Stimulated activated CD4-positive, alpha-beta T cell treated with anti-CD3 and anti-CD28 coated beads, TNF-alpha, amount 100 ng/mL, for 4 hours (primary cell): ENCODE measurements around the gene MINDY4.
"Not testable (repeated sequence)": the region's sequence is repeated elsewhere in the genome, so short reads cannot be mapped to it uniquely, and the experiment has no call there.

ENCODE experiments used
- DNase-seq, 3 experiments: peaks; one replicate each; pipeline ENCODE4 v3.0.0-alpha.2; 2020; ENCODE audit warnings: low read depth in 3 of 3

Gene MINDY4

DNA sequence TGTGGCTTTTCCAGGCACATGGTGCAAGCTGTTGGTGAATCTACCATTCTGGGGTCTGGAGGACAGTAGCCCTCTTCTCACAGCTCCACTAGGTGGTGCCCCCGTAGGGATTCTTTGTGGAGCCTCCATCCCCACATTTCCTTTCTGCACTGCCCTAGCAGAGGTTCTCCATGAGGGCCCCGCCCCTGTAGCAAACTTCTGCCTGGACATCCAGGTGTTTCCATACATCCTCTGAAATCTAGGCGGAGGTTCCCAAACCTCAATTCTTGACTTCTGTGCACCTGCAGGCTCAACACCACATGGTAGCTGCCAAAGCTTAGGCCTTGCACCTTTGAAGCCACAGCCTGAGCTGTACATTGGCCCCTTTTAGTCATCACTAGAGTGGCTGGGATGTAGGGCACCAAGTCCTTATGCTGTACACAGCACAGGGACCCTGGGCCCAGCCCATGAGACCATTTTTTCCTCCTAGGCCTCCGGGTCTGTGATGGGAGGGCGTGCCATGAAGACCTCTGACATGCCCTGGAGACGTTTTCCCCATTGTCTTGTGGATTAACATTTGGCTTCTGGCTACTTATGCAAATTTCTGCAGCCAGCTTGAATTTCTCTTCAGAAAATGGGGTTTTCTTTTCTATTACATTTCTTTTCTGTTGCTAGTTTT, 62.9 kb downstream of the MINDY4 start:
- not testable (repeated sequence) for DNase-seq

DNA sequence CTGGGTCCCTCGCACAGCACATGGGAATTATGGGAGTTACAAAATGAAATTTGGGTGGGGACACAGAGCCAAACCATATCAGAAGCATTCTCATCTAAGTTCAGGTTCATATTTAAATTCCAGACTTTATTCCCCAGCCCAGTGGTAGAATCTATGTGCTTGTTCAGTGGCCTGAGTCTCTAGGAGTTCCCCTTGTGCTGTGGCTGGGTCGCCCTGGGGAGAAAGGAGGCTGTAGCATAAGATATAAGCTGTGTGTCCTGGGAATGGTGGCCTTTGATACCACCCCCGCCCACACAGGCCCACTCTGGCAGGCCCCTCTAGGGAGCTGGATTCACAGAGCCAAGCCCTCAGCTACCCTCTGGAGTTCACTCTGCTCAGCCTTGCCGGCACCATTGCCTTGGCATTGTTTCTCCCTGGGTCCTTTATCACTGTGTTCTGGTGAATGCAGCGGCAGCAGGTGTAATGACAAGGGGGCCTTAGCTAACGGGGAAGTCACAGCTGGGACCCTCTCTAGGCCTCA, 64.2 kb downstream of the MINDY4 start:
- no peak for DNase-seq

DNA sequence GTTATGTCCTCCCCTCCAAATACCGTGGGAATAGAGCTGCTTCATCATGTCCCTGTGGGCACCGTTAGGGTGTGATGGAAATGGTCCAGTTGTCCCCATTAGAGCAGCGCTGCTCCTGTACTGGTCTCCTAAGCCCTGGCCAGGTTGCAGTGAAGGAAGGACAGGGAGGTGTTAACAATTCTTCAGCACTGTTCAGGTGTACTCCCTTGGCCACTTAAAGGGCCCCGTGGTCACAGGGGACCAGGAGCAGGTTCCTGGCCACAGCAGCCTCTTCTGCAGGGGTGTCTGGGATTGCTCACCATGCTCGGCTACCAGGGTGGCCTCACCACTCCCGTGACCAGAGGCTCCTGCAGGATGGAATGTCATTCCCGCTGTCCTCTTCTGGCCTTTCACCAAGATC, 65.8 kb downstream of the MINDY4 start:
- no peak for DNase-seq

DNA sequence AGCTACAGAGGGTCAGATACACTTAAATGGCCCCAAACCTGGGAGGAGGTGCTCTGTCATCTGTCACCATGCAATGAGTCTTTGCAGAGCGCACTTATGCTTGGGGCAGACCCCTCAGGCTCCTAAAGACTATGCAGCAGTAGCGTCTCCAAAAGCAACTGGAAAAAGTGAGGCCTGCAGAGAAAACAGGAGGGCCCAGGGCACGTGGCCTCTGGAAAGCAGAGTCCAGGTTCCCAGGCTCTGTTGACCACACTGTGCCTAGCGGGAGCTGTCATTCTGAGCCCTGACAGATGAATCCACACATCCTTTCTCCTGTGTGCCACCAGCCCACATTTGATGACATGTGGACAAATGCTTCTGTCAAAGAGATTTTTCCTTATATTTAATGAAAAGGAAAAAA, 66.4 kb downstream of the MINDY4 start:
- no peak for DNase-seq

DNA sequence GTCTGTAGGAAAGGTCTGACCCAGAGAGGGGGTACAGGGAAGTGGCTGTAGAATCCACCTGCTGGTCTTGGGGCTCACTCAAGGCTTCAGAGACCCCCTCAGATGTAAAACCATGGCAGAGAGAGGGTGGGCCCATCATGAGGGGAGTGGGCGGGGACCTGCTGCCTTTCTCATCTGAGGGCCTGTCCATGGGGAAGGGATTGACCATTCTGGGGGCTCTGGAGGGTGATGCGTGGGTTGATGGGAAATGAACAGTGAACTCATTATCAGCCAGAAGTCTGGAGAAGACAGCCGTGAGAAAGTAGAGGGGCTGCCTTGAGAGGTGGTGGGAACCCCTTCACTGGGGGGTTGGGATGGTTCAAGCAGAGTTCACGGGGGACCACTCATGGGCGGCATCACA, 66.8 kb downstream of the MINDY4 start:
- DNase-seq: no peak

DNA sequence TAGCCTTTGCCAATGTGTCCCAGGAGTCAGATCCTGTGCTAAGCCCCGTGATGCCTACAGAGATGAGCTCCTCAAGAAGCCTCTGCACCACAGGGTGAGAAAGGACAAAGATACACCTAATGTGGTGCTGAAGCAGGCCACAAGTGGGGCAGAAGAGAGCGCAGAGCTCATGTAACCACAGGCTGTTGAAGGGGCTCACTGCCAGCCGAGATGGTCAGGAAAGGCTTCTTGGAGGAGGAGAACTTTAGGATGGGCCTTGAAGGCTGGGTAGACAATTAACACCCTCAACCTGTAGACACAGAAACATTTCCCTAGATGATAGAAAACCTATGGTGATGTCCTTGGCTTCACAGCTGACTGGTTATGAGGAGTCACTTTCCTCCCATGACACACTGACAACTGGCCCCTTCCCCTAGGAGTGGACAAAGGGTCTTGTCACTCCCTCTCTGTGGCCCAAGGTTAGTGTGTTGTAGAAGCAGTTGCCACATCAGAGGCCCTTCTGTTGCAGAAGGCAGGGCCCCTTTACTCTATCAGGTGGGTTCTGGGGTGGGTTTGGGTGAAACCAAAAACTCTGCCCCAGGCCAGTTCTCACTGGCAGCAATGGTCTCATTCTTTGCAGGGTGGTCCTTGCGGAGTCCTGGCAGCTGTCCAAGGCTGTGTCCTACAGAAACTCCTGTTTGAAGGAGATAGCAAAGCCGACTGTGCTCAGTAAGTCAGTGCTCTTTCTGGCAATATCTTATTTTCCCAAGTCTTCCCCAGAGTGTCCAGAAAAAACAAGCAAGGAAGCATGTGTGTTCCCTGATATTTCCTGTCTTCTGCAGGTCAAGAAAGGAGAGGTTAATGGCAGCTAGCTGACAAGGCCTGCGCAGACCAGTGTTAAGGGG, 69.2 kb downstream of the MINDY4 start:
- DNase-seq: no peak

DNA sequence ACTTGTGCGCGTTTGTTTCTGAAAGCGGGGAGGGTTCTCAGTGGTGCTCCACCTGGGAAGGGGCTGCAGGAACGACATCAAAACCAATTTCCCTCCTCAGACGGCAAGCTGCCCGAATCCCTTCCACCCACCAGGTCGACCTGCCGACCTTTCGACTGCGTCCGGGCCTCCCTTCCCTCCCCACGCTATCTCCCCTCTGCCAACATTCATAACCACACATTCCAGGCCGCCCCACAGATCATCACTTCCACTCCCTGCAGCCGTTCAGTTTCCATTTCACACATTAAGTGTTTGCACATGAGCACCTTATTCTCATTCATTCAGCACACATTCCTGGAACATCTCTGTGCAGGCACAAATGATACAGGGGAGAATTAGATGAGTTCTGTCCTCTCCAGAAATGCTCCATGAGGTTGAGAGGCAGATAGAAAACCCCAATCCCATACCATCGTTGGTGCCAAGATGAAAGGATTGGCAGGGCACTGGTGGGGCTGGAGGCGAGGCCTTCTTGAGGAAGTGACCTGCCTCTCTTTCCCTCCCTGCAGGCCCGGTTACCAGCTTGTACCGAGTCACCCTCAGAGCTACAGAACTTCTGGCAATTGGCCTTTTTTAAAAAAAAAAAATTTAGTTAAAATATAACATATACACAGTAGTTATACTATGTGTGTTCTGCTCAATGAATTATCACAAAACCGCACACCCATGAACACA, 70.0 kb downstream of the MINDY4 start:
- DNase-seq: no peak

DNA sequence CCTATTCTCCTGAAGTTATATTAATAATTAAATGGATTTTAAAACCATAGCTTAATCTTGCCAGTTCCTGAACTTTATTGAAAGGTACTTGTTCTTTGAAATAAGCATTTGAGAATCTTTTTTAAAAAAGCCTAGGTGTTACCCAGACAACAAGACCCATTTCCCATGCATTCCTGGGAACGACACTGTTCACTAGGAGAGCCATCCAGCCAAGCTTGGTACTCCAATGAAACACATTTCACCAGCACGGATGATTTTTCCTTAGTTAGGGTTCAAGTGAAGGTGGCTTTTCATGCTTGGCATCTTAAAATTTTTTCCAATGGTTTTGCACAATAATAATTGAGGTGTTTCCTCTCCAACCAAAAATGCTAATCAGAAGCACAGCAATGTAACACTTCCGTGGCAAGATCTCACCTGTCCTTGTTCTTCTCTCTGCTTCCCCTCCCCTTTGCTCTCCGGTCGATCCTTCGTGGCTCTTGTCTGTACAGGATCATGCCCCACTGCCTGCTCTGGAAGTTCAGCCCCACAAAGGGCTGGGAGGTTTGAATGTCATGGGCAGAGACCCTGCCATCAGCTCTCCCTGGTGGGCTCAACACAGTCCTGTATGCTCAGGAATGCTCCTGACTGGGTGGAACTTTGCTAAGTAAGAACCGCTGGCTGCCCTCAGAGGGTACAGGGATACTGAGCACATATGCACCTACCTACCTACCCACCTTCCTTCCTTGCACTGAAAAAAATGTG, 70.8 kb downstream of the MINDY4 start:
- no peak for DNase-seq

DNA sequence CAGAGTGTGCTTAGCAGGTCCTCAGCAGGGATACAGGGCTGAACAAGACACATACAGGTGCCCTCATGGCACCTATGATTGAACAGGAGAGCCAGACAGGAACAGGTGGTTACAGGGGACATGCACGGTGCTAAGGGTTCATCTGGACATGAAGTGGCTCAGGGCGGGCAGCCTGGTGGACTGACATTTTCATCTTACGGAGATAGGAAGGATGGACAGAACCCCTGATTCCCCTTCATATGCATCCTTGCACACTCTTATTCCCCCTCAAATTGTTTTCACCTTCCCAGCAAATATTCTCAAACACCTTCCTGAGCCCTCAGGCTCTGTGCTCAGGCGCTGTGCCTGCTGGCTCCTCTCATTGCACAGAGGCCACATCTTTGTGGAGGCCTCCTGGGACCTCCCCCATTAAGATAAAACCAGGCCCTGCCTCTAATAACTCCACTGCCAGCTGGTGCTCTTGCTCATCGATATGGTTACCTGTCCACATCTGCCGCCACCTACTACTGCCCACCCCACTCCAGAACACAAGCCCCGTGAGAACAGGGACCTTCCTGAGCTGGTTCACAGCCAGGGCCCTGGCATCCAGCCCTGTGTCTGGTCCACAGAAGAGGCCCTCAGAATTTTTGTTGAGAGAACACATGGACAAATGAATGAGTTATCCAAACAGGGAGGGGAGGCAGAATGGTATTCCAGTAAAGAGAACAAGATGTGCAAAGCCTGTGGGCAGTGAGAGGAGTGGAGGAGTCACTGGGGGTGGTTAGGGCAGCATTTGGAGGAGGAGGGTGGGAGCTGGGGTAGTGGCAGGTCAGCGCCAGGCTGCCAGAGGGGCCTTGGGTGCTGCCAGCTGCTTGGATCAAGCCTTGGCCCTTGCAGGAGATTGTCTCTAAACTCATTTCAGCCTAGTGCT, 71.6 kb downstream of the MINDY4 start:
- no peak for DNase-seq

DNA sequence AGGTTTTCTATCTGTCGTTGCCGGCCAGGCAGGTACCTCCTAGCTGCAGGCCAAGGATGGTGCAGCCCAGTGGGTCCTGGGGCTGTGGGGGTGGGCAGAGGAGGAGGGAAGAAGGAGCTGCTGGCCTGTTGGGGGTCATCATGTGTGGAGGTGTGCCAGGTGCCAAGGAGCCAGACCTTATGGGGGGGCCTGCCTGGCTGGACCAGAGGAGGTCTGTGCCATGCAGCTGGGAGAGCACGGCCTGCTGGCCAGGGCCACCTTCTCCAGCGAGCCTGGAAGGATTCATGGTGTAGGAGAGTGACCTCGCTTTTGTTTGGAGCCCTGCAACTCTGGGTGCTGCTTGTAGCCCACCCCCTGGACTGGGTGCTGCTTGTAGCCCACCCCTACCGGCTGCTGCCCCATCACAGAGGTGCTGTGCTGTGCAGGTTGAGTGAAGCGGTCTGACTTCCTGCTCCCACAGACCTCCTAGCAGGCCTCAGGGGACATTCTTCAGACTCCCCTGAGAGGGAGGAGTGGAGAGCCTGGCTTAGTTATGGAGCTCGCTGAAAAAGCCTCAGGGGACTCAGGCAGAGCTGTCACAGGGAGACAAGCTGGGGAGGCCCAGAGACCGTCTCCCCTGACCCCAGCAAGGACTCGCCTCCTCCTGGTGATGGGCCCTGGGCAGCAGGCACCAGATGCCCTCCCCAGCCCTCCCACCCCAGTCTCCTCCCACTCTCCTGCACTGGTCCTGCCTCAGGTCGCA, 72.7 kb downstream of the MINDY4 start:
- no peak for DNase-seq

DNA sequence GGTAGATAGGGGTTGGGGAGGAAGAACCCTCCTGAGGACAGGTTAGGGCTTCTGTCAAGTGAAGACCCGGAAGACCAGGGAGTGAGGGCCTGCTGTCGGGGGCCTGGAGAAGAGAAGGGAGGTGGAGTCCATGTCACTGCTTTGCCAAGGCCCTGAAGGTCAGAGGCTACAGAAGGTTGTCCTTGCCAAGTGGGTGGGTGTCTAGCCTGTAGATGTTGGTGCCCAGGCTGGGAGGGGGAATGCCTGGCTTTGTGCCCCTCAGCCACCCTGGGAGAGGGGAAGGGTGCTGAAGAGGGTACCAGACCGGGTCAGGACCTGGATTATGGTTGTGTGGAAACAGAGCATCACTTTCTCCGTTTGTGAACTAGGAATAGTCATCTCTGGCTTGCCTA, 73.3 kb downstream of the MINDY4 start:
- DNase-seq: no peak

DNA sequence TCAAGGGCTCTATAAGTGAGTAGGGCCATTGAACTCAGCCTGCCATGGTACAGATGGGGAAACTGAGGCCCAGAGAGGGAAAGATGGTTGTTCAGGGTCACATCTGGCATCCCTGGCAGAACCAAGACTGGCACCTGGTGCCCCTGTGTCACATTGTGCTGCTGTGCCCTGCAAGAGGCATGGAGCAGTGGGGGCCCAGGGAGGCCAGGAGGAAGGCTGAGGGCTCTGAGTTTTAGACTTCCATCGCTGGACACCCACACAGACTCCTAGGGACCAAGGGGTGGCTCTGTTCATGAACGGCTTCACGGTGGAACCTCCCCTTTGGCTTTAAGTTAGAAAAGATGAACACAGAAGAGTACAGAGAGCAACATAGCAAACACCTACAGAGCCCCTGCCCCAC, 73.7 kb downstream of the MINDY4 start:
- no peak for DNase-seq

DNA sequence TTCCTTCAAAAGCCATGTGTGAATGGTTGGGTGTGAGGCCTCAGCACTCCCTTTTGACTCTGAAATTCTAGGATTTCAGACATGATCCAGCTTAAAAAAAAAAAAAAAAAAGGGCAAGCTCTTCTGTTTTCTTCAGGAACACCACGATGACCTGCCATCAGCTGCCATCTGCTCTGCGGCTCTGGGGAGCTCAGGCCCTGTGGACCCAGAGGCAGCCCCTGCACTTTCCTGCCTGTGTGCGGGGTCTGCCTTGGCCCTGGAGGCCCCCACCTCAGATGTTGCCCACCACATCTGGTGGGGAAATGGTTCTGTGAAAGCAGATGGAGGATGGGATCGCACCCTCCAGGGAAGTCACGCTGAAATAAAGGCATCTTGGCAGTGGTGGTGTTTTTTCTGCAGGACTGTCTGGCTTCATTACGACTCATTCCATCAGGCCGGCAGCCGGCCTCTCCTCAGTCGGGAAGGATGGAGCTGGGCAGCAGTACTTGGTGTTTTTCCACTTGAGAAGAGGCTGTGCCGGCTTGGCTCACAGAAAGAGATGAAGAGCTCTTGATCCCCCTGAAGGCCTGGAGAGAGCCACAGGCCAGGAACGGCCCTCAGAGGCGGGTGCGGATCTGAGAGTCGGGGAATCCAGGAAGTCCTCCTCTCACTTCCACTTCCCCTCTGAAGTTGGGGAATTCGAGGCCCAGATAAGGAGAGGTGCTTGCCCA, 74.4 kb downstream of the MINDY4 start:
- no peak for DNase-seq

DNA sequence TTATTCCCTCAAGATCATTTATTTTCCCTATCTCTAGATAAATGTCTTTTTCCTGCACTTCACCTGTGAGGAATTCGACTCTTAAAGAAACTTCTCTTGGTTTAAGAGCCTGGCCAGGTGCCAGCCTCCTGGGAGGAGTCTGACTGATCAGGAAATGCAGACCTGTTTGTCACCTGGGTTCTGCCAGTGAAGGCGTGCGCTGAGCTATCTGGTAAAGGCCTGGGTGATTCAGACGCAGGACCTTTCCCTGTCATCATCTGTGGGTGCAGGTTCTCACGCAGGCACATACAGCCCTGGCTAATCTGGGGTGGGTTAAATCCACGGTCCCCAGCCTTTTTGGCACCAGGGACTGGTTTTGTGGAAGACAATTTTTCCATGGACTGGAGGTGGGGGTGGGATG, 75.2 kb downstream of the MINDY4 start:
- no peak for DNase-seq

DNA sequence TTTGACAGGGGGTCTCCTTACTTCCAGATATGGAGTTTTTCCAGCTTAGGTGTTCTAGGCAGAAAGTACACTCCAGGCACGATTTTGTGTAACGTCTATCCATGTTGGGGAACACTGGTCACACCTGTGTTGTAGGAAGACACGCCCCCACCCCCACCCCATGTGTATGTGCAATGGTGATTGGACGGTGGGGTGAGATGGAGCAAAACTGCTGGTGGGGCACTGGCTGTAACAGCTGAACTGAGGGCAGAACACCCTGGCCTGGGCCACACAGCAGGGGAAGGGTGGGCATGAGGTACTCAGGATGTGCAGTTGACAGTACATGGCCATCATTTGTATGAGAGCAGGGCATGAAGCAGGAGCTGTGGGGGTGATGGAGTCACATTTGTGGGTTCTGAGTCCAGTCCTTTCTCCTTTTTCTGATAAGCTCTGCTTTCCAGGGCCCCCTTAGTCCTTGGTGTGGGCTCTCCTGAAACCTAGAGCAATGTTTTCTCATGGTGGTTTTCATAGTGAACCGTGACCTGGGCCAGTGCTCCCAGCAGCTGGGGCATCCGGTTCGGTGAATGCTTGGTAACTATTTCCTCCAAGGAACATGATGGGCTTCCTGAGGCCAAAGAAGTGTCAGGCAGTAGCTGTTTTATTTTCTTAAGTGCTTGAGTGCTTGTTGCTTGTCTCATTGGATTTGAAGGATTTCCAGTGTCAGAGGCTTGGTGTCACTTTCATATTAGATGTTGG, 77.1 kb downstream of the MINDY4 start:
- DNase-seq: no peak

DNA sequence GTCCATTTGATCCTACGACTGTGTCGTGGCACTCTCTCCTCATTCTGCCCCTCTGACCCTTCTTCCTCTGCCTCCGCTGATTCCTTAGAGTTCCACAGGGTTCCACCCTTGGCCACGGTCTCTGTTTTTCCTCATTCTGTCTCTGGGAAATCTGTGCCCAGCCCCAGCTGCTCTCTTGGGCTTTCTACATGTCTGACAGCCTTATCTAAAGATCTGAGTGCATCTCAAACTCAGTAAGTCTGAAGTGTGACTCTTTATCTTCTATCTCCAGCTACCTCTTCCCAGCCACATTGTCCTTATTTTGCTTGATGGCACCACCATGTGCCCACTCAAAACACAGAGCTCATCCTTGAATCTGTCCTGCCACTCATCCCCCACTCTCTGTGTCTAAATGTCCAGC, 78.3 kb downstream of the MINDY4 start:
- no peak for DNase-seq

DNA sequence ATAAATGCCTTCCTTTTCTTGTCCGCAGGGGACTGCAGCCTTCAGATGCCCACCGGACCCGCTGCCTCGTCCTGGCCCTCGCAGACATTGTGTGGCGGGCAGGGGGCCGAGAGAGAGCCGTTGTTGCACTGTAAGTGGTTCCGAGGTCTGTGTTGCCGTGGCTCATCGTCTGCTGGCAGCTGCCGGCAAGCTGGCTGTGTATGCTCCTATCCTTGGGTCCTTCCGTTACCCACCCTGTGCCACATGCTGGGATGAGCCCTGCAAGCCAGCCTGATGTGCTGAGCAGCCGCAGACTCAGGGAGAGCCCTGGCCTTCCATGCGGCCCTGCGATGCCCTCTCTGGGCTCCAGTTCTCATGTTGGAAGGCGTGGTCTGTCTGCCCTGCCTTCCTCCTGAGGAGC, 79.2 kb downstream of the MINDY4 start:
- DNase-seq: no peak

DNA sequence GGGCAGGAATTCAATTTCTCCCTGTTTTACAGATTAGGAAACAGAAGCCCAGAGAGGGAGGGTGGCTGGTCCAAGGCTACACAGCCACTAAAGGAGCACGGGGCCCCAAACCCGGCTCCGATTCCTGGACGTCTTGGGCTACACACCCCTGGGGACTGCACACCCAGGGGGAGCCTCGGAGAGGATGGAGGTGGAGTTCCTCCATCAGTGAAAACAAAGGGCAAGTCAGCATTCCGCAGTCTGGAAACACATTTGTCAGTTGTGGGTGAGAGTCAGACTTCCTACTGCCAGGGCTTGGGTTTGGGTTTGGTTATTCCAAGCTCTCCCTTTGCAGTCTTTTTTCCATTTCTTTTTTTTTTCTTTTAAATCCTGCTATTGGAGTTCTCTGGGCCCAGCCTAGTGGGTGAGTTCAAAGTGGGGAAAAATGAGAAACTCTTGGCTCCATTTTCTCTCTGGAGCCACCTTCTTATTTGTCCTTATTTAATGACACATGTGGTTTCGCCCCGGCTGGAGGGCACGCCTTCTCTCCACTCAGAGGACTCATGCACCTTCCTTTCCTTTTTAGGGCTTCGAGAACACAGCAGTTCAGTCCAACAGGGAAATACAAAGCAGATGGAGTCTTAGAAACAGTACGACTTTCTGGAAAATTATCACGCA, 80.6 kb downstream of the MINDY4 start:
- no peak for DNase-seq
